HCT116 (cell line): ENCODE data around the gene OPCML. TPM values are rescaled to one million over a fixed set of nuclear protein-coding genes. Genes with fewer than 3 reads are reported as not detected.

ENCODE experiments used
- ATAC-seq: fragments of 200-7000 bp; cut with Tn5 transposase; 2 replicates; pipeline ENCODE4 v1.9.1; 2020; ENCODE audit warnings: mild to moderate bottlenecking, moderate library complexity
- BruUV-seq: library from RNA; stranded (reverse); fragments of 400-500 nt; replicated peaks from 2 replicates; lab custom pipeline; 2021; lab: Mats Ljungman, UMichigan
- CTCF ChIA-PET: fragments of 300-600 bp; sonication (Branson Sonifier 250); formaldehyde crosslinking; loops from one replicate; lab custom pipeline; 2021; ENCODE audit warnings: antibody characterized with exemption; lab: Charles Lee
- POLR2A ChIA-PET: fragments of 300-600, 350-600 bp; sonication (Branson Sonifier 250); formaldehyde crosslinking; loops from one replicate; lab custom pipeline; 2021; ENCODE audit warnings: antibody characterized with exemption; lab: Charles Lee
- RAD21 ChIA-PET, 2 experiments: fragments of 300-600 bp; sonication (Branson Sonifier 250); formaldehyde crosslinking; loops; one replicate each; lab custom pipeline; 2023; ENCODE audit warnings: low total read pairs in 2 of 2; ENCODE audit not compliant: uncharacterized antibody in 2 of 2, unreplicated experiment in 2 of 2, low non-redundant PET in 1 of 2; lab: Charles Lee
- DNase-seq: peaks from one replicate; pipeline ENCODE4 v3.0.0-alpha.2; 2010; ENCODE audit warnings: low read depth, low spot score
- H2AFZ ChIP-seq: fragments of 200-600 bp; shearing (Covaris generic), sonication (generic); 2 replicates; pipeline ENCODE4 v1.6.1; 2017; ENCODE audit warnings: low read depth, mixed run types, mixed read lengths, antibody characterized with exemption, low read length; ENCODE audit not compliant: poor library complexity, severe bottlenecking
- H3K27ac ChIP-seq: 2 replicates; pipeline ENCODE4 v1.5.1; 2012; ENCODE audit warnings: low read depth, low read length
- H3K27me3 ChIP-seq: fragments of 200-600 bp; sonication (generic); 2 replicates; pipeline ENCODE4 v1.6.1; 2016; ENCODE audit warnings: mixed run types, low read length, mixed read lengths; ENCODE audit not compliant: insufficient read depth
- H3K36me3 ChIP-seq, 2 experiments: fragments of 200-500 bp in 1 of 2; fragments of 200-600 bp in 1 of 2; sonication (Bioruptor generic) in 1 of 2; sonication (generic) in 1 of 2; 2 replicates each; pipeline versions ENCODE4 v1.5.1 to v1.6.1; 2014 to 2016; ENCODE audit warnings: low read length in 2 of 2, inconsistent platforms in 1 of 2, mixed read lengths in 1 of 2, mixed run types in 1 of 2; ENCODE audit not compliant: insufficient read depth in 2 of 2, control insufficient read depth in 1 of 2
- H3K4me1 ChIP-seq, 2 experiments: fragments of 200-600 bp in 1 of 2; sonication (generic) in 1 of 2; 2 replicates each; pipeline versions ENCODE4 v1.5.1 to v1.6.1; 2012 to 2017; ENCODE audit warnings: low read length in 2 of 2, inconsistent platforms in 1 of 2, mild to moderate bottlenecking in 1 of 2, mixed read lengths in 1 of 2, mixed run types in 1 of 2, moderate library complexity in 1 of 2; ENCODE audit not compliant: insufficient read depth in 2 of 2, control insufficient read depth in 1 of 2
- H3K4me2 ChIP-seq: fragments of 200-600 bp; sonication (generic); 2 replicates; pipeline ENCODE4 v1.6.1; 2017; ENCODE audit warnings: mixed run types, low read length, mixed read lengths
- H3K4me3 ChIP-seq, 2 experiments: fragments of 200-600 bp in 1 of 2; sonication (generic) in 1 of 2; replicated peaks in 1 of 2; 2 replicates each; pipeline ENCODE4 v1.5.1; 2011 to 2016; ENCODE audit warnings: low read length in 2 of 2, control low read depth in 1 of 2, low read depth in 1 of 2, mild to moderate bottlenecking in 1 of 2, mixed read lengths in 1 of 2, mixed run types in 1 of 2
- H3K79me2 ChIP-seq: fragments of 200-600 bp; sonication (generic); 2 replicates; pipeline ENCODE4 v1.6.1; 2017; ENCODE audit warnings: mild to moderate bottlenecking, mixed run types, low read length, moderate library complexity, mixed read lengths; ENCODE audit not compliant: insufficient read depth
- H3K9ac ChIP-seq: fragments of 200-600 bp; sonication (generic); 2 replicates; pipeline ENCODE4 v1.6.1; 2016; ENCODE audit warnings: low read length, mixed read lengths
- H3K9me2 ChIP-seq: fragments of 200-600 bp; sonication (generic), shearing (Covaris generic); 2 replicates; pipeline ENCODE4 v1.6.1; 2017; ENCODE audit warnings: mixed run types, mild to moderate bottlenecking, moderate library complexity; ENCODE audit not compliant: insufficient read depth
- H3K9me3 ChIP-seq, 2 experiments: fragments of 200-500 bp in 1 of 2; fragments of 200-600 bp in 1 of 2; sonication (Bioruptor generic) in 1 of 2; sonication (generic) in 1 of 2; 2 replicates each; pipeline ENCODE4 v1.6.1; 2014 to 2017; ENCODE audit warnings: low read length in 2 of 2, mixed read lengths in 2 of 2, inconsistent platforms in 1 of 2, low read depth in 1 of 2, mild to moderate bottlenecking in 1 of 2, mixed run types in 1 of 2, moderate library complexity in 1 of 2; ENCODE audit not compliant: control insufficient read depth in 1 of 2, insufficient read depth in 1 of 2
- H4K20me1 ChIP-seq: fragments of 200-600 bp; sonication (generic), shearing (Covaris generic); 2 replicates; pipeline ENCODE4 v1.6.1; 2017; ENCODE audit warnings: mixed run types, mild to moderate bottlenecking, moderate library complexity; ENCODE audit not compliant: insufficient read depth
- CBX3 ChIP-seq: IDR thresholded peaks from 2 replicates; pipeline ENCODE4 v1.6.1; 2012; ENCODE audit warnings: low read depth
- CEBPB ChIP-seq: IDR thresholded peaks from 2 replicates; pipeline ENCODE4 v1.6.1; 2012; ENCODE audit warnings: low read depth
- CTCF ChIP-seq, 3 experiments: fragments of 200-600 bp in 1 of 3; sonication (generic) in 1 of 3; IDR thresholded peaks in 2 of 3; conservative IDR thresholded peaks in 1 of 3; 2 replicates each; pipeline ENCODE4 v1.5.1; 2012 to 2017; ENCODE audit warnings: low read depth in 2 of 3, low read length in 2 of 3, antibody characterized with exemption in 1 of 3, borderline replicate concordance in 1 of 3, control low read depth in 1 of 3, mild to moderate bottlenecking in 1 of 3, mixed read lengths in 1 of 3, mixed run types in 1 of 3, moderate library complexity in 1 of 3; ENCODE audit not compliant: insufficient read depth in 1 of 3
- EGR1 ChIP-seq: IDR thresholded peaks from 2 replicates; pipeline ENCODE4 v1.6.1; 2012; ENCODE audit warnings: low read depth
- ELF1 ChIP-seq: IDR thresholded peaks from 2 replicates; pipeline ENCODE4 v1.6.1; 2012; ENCODE audit warnings: low read depth, borderline replicate concordance
- EZH2phosphoT487 ChIP-seq: fragments of 200-600 bp; IDR thresholded peaks from 2 replicates; pipeline ENCODE4 v1.6.1; 2018; ENCODE audit warnings: antibody characterized with exemption, borderline replicate concordance
- FOSL1 ChIP-seq: IDR thresholded peaks from 2 replicates; pipeline ENCODE4 v1.6.1; 2012; ENCODE audit warnings: low read depth
- JUND ChIP-seq: IDR thresholded peaks from 2 replicates; pipeline ENCODE4 v1.6.1; 2012
- MAX ChIP-seq: IDR thresholded peaks from 2 replicates; pipeline ENCODE4 v1.6.1; 2012
- POLR2A ChIP-seq: IDR thresholded peaks from 2 replicates; pipeline ENCODE4 v1.7.0; 2011; ENCODE audit warnings: borderline replicate concordance; ENCODE audit not compliant: insufficient read depth, insufficient read length; ENCODE audit errors: extremely low read depth
- POLR2AphosphoS5 ChIP-seq: IDR thresholded peaks from 2 replicates; pipeline ENCODE4 v1.6.1; 2011; ENCODE audit warnings: mild to moderate bottlenecking, low read depth, low read length, moderate library complexity
- RAD21 ChIP-seq: IDR thresholded peaks from 2 replicates; pipeline ENCODE4 v1.6.1; 2012; ENCODE audit warnings: low read depth, mild to moderate bottlenecking
- REST ChIP-seq: IDR thresholded peaks from 2 replicates; pipeline ENCODE4 v1.6.1; 2012; ENCODE audit warnings: low read depth
- SRF ChIP-seq: IDR thresholded peaks from 2 replicates; pipeline ENCODE4 v1.6.1; 2012; ENCODE audit warnings: low read depth
- ZBTB33 ChIP-seq: IDR thresholded peaks from 2 replicates; pipeline ENCODE4 v1.6.1; 2011; ENCODE audit warnings: mild to moderate bottlenecking, low read length, moderate library complexity; ENCODE audit not compliant: insufficient replicate concordance; ENCODE audit errors: extremely low read depth
- ZFX ChIP-seq: fragments of 450-650 bp; IDR thresholded peaks from 2 replicates; pipeline ENCODE4 v1.6.1; 2017
- intact Hi-C: fragments of 100-400 bp; cut with micrococcal nuclease; formaldehyde crosslinking; loops from 2 replicates; pipeline ENCODE4 v1.10.0; 2022
- total RNA-seq: library from RNA; stranded (reverse); gene quantifications from one replicate; pipeline ENCODE4 v1.2.1, GENCODE V29; 2021; ENCODE audit not compliant: unreplicated experiment

OPCML gene
- total RNA-seq, 1 experiment from 2014 or later = not detected

- peaks cover 0 to 12% of the 10 kb centered on the region in 2 experiments; a peak in 1 of 4 replicates for H3K9me3 ChIP-seq
- intact Hi-C loops = no loop called here
- H3K27ac ChIP-seq = no peak overlapping the region
- DNase-seq (no peak), ATAC-seq (no peak)
- H3K27me3 ChIP-seq = no peaks in the 10 kb centered on the region
- TF ChIP-seq EGR1 = no peak
- TF ChIP-seq POLR2AphosphoS5 = no peak
- TF ChIP-seq EZH2phosphoT487 = no peak
- no peak for TF ChIP-seq MAX
- TF ChIP-seq POLR2A = no peak
- no peak for TF ChIP-seq ZFX
- TF ChIP-seq CBX3 = no peak
- TF ChIP-seq ELF1 = no peak
- TF ChIP-seq CEBPB = no peak
- TF ChIP-seq JUND = no peak
- TF ChIP-seq FOSL1 = no peak
- TF ChIP-seq REST = no peak
- no peak for TF ChIP-seq SRF
- TF ChIP-seq ZBTB33 = no peak
- TF ChIP-seq CTCF (IDR thresholded peaks at IDR 0.05 in 2 of 3, conservative IDR thresholded peaks at IDR 0.05 in 1 of 3; ENCODE audit: borderline replicate concordance in 1 of 3, insufficient read depth in 1 of 3, low read depth in 2 of 3, low read length in 2 of 3) = no peak
- no peak for TF ChIP-seq RAD21
- ChIA-PET CTCF (no interaction called here), RAD21 (no interaction called here), POLR2A (no interaction called here)
- H3K9ac ChIP-seq = no peak overlapping the region
- H3K4me2 ChIP-seq = no peak overlapping the region
- H2AFZ ChIP-seq = no peak overlapping the region
- no peaks in the 10 kb centered on the region for H3K4me1 ChIP-seq
- no peaks in the 10 kb centered on the region for H3K36me3 ChIP-seq
- no TSS peak for BruUV-seq
- H4K20me1 ChIP-seq = no peaks in the 10 kb centered on the region
- H3K4me3 ChIP-seq = no peak overlapping the region
- no peaks in the 10 kb centered on the region for H3K79me2 ChIP-seq
- no peaks in the 10 kb centered on the region for H3K9me2 ChIP-seq
Observed at GRCh38 chr11:133251841-133252240, 280.5 kb downstream of the OPCML start.
